Measurements from ENCODE around the gene PROSER2.

The PROSER2 gene

DNA sequence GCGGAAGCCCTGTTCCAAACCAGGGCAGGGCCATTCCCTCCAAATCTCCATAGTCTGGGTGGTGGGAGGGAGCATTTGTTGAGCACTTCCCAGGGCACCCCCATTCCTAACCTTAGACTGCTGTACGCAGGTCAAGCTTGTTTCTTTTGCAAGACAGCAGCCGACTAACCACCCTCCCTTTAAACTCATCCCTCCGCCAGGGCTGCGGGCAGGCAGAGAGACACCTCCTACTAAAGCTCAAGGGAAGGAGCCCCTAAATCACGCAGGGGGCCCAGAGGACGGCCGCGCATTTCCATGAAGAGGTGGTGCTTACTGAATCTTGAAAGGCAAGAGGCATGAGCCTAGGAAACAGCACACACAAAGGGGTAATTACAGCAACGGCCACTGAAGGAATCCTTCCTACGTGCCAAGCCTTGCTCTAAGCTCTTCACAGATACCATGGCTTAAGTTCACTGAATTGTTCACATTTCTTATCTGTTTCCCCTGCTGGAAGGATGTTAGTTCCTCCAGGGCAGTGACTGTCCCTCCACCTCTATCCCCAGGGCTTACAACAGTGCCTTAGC lies 90.0 kb downstream of the PROSER2 start:
- DNase-seq, result no peak

- DNase-seq, result no peak
Measured at GRCh38 chr10:11918384-11918783, 95.2 kb downstream of the PROSER2 start.

GRCh38 chr10:11919271-11919670 lies 96.1 kb downstream of the PROSER2 start:
- no peak for DNase-seq

Measured in NCI-H1694 (cell line).